Activated CD4-positive, alpha-beta T cell treated with anti-CD3 and anti-CD28 coated beads, Interleukin-2, amount 50 U/mL, for 24 hours (primary cell): ENCODE measurements around the gene DSTN.

Experiments
- DNase-seq, 2 donors: peaks; one replicate each; pipeline ENCODE4 v3.0.0-alpha.2; 2020; ENCODE audit warnings: low read depth in 1 of 2, low spot score in 1 of 2

DSTN gene

DNA sequence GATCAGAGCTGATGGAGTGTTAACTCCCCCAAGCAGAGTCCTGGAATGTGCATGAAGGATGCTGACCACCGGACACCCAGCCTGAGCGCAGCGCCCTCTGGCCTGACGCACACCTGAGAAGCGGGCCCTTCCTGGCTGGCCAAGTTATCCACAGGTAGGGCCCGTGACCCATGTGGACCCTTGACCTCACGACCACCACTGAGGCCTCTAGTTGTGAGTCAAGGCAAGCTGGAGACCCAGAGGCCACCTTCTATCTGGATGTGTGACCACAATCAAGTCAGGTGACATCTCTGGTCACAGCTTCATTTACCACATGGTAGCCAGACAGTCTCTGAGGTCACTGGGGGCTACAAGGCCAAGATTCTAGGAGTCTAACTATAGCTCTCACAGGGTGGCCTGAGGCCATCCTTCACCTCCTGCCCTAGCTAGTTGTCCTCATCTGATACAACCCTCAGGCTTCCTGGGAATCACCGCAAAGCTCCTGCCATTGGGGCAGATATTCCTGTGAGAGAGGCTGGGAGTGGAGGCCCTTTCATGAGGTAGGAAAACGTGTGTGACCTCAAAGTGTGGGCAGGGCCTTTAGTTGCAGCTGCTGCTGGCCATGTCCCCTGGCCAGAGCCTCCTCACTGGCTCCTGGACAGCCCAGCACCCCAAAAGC is 53.1 kb downstream of the DSTN start:
- DNase-seq = no peak

DNA sequence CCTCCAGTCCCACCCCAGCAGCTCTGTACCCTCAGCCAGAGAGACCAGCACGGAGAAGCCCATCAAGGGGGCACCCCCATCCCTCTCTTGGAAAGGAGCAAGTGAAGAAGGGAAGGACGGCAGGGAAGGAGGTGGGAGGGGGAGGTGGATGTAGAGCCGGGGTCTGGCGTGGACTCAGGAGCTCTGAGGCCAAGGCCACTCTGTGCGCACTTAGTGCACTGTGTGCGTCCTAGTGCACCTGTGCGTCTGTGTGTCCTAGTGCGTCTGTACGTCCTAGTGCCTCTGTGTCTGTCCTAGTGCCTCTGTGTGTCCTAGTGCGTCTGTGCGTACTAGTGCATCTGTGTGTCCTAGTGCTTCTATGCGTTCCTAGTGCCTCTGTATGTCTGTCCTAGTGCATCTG is 54.2 kb downstream of the DSTN start:
- DNase-seq = no peak

DNA sequence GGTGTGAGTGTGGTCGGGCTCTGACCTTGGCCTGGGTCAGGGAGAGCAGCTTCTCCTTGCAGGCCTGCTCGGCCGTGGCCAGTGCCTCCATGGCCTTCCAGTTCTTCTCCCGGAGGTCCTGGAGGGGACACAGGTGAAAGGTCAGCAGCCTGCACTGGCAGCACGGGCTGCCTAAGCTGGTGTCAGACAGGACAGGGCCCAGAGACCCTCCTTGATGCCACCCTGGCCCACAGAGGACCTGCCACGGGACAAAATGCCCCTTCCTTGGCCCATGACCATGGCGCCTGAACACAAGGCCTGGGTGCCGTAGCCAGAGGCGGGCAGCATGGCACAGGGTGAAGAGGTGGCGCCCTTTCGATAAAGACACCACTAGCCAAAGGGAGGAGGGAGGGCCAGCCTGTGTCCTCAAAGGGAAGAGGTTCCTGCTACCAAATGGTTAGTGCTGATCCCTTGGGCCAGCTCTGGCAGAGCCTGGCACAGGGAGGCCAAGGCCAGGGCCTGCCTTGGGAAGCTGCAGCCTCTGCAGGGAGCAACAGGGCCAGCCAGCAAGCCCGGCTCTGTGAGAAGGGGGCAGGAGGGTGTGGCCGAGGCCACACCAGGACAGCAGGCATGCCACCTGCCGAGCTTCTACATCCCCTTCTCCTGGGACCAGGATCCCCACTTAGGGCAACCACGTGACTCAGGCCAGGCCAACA is 54.8 kb downstream of the DSTN start:
- no peak for DNase-seq

DNA sequence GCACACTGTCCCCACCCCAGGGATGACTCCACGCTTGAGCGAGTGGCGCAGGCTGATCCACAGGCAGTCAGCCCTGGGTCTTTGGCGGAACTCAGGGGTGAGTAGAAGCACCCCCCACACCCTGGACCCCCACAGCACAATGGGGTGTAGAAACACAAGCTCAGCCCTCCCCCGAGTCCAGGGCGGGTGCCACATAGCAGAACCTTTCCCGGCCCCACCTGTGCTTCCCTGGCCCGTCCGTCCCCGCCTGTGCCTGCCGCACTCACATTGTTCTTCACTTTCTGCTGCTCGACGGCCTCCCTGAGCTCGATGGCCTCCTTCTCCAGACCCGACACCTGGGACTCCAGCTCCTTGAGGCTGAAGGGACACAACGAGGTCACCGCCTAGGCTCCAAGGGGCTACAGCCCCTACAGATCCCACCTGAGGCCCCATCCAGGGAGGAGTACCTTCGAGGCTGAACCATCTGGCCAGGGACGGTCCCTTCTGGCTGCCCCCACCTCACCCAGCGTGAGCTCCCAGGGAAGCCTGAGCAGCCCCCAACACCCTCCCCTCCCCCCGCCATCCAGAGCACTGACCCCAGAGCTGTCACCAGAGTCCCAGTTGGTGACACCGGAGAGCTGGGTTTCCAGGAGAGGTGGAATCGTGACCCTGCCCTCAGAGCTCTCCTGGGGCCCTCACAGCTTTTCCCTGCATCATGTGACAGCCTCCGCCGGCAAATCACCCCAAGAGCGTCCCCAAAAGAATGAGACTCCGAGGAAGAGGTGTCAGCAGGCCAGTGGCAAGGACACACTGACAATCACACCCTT is 55.6 kb downstream of the DSTN start:
- no peak for DNase-seq

DNA sequence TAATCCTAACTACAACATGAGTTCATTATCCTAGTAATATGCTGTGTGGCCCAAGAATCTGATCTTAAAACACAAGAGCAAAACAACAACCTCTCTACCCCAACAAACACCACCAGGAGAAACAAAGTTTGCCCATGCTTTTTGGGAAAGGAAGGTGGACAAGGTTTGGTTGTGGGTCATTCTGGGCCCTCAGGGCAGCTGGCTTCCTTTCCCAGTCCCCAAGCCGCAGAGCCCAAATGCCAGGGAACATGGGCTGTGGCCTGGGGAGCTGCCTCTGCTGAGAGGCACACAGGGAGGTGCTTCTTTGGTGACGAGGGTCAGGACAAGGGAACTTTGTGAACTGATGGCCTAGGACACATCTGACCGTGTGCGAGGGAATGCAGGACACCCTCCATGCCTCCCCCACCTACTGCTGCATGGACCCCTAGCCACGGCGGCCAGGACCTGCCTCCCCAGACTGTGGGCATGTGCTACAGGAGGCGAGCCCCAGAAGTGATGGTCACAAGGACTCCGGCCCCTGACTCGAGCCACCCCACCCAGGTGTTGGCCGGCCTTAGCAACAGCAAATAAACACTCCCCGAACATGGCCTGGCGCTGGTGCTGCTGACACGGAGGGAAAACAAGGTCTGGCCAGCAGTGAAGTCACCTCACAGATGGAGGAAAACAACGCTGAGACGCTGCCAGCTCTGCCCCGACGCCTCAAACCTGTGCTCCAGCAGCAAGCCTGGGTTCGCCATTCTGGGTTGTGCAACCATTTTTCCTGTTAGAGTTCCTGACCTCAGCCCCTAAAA is 56.5 kb downstream of the DSTN start:
- DNase-seq = no peak

DNA sequence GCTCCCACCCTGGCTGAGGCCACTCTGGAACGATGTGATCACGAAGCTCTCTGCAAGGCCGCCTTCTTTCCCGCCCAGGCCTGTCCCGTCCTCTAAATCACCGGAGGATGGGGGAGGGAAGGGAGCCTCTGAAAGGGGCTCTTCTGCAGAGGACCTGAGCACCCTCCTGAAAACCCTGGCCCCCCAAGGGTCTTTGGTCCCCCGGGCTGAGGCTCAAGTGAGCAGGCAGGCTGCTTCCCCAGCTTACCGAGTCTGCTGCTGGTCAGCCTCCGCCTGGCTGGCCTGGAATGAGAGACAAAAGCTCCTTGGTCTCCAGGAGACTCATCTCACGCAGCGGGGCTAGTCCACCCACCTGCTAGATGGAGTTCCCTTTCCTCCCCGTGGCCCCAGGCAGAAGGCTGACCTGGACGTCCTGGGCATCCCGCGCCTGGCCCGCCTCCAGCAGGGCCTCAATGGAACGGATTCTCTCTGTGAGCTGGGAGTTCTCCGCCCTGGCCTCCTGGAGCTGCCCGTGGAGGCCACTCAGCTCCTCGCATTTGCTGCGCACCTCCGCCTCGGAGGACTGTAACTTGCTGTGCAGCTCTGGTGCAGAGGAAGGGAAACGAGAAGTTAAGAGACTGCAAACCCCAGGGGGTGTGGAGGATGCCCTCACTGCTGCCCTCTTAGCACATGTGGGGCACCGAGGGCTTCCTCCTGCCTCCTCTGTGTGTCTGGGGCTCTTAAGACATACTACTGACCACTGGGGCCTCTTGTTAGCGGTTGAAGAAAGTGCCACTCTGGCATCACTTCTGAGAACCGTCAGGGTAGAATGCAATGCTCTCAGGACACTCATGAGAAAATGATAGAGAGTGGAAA is 57.5 kb downstream of the DSTN start:
- DNase-seq = no peak

DNA sequence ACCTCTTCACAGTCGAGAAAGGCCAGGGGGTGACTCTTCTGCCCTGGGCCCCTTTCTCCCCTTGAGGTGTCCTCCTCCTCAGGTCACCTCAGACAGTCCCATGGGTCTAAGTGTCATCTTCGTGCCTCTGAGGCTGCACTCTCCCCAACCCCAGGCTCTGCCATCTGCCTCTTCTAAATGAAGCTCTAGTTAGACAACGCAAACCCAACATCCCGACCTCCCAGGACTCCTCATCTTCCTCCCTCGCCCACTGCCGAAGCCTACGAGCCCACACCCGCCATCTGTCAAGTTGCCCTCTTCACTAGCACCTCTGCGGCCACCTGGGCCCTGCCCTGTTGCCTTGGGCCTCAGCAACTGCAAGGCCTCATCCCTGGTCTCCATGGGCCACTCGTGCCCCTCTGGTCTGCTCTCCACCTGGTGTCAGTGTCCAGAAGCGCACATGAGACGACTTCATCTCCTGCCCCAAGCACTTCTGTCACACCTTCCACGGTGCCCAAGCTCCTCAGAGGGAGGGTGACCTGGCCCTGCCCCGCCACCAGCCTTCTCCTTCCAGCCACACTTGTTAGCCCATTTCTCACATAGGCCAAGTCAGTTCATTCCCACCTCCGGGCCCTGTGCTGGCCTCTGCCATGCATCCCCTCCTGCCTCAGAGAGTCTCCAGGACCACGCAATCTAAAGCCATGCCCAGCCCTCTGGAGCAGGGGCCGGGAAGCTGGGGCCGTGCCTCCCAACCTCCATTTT is 58.4 kb downstream of the DSTN start:
- no peak for DNase-seq

DNA sequence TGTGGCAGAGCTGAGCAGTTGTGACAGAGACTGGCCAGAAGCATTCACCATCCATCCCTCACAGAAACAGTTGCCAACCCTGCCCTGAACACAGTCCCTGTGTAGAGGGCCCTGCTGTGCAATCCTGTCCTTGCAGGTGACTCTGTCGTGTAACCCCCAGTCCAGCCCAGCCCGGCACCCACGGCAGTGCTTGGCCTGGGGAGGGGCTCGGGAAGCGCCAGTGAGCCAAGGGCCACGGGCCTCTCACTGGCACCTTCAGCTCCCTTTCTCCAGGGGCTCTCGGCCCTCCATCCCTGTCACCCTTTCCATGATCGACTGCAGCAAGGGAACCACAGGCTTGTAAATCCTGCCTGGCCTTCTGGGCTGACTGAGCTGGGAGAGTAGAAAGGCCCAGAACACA is 59.1 kb downstream of the DSTN start:
- no peak for DNase-seq

DNA sequence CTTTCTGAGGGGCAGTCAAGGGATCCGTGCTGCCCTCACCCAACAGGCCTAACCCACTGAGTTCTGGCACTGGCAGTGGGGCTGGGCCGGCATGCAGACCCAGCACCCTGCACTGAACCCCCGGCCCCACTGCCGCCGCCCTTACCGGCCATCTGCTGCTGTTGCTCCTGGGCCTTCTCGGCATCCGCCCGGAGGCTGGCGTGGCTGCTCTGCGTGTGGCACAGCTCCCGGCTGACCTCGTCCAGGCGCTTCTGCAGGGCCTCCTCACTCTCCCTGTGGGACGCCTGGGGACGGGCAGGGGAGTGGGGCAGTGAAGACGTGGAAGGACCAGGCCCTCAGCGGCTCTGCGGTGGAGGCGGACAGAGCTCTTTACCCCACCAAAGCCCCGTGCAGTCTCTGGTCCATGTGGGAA is 59.8 kb downstream of the DSTN start:
- DNase-seq = no peak

DNA sequence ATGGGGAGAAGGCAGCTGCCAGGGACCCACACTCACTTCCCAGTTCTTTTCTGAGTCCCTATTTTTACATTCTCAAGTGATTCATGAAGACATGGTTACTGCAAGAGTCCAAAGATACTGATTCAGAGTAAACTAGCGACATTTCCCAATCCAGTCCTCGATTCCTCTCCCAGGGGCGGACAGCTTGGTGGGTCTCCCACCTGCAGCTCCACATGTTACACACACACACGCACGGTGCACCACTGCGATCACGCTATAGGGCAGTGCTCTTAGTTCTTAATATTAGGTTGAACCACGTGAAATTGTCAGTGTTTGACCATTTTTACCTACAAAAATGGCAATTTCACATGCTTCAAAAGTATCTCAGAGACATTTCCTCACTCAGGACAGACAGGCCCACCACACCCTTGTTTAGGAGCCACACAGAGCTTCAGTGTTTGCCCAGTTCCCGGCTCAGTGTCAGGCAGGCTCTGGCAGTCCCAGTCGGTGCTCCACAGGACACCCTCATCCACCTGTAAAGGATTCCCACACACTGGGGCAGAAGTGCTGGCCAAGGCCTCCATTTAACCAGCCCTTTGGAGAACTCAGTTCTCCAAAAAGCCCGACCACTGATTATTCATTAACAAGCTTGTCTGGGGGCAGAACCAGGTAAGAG is 60.4 kb downstream of the DSTN start:
- no peak for DNase-seq

DNA sequence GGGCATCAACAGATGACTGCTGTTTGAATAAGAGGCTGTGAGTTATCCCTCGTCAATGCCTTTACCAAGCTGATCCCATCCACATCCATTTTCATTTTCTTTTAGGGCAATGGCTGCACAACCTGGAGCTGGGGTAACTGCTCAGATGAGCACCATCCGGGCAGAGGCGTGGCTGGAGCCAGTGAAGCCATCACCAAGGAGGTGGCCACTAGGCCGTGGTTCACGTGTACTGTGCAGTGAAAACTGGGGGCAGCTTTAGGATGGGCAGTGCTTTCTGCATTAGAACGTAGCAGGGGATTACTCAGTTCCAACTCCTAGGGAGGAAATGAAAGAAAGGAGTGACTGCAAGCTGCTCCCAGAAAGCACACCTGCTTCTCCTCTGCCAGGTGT is 60.9 kb downstream of the DSTN start:
- no peak for DNase-seq

DNA sequence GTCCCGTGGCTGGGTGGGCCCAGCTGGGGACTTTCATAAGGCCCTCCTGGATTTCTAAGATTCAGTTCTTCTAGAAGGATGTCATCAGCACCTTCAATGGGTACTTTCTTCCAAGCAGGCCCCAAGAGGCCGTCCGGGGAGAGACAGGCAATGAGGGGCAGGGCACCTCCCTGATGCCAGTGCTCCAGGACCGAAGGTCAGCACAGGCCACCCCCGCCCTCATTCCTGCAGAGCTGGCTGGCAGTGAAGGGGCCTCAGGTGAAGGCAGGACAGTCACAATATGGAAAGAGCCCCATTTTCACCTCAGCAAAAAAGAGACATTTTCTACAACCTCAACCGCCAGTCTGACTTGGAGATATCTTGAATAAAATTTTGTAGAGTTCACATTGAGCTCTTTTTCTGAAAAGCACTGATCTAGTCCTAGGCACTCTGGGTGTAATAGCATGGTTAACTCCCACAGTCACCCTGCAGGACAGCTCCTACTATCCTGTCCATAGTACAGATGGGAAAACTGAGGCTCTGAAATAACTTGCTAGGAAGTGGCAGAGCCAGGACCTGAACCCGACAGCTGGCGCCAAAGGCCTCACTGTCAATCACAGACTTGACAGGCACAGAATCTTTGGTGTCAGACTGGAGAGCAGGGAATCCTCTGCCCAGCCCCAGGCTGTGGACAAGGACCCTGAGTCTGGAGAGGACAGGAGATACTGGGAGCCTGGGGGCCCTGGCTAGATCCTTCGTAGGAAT is 61.9 kb downstream of the DSTN start:
- no peak for DNase-seq

DNA sequence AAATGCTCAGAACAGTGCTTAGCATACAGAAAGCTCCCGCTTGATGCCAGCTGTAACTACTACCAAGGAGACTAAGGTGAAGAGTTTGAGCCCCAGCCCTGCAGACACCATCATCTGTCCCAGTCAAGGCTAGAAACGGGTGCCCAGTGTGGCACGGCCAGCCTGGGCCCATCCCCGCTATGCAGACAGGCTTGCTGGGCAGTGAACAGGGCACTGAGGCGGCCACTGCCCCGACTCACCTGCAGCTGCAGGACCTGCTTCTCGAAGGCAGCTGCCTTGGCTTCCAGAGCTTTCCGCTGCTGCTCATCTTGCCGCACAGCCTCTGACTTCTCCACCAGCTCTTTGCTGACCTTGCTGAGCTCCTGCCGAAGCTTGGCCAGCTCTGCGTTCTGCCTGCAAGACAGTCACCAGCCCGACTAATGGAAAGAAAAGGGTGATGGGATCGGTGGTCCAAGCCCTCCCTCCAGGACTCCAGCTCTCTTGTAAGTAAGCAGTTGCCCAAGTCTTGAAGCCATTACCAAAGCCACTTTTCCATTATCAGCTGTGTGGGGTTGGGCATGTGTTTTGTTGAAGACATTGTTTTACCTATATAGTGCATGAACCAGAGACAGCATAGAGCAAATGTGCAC is 63.5 kb downstream of the DSTN start:
- no peak for DNase-seq

DNA sequence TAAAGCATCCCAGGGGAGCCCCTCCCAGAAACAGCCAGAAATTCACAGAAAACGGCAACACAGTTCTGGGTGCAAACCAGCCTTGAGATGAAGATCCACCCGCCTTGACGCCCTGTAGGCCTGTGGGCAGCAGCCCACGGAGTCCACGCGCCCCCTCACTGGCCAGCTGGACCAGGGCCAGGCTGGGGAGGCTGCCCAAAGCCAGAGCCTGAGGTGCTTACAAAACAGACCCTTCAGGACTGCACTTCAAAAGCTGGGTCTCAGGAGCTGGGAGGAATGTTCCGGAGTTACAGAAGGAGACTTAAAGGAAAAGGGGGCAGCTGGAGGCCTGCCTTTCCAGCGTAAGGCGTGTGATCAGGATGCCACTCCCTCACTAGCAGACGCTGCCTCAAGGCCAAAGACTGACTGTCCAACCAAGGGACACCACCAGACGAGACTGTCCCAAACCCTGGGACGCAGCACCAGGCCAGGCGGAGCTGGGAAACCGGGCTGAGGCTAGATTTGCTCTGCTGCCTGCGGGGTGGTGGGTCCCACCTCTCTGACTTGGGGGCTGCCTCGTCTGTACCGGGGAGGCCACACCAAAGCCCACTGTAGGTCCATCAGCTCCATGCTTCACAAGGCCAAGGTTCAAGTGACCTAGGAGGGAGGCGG is 64.1 kb downstream of the DSTN start:
- no peak for DNase-seq

DNA sequence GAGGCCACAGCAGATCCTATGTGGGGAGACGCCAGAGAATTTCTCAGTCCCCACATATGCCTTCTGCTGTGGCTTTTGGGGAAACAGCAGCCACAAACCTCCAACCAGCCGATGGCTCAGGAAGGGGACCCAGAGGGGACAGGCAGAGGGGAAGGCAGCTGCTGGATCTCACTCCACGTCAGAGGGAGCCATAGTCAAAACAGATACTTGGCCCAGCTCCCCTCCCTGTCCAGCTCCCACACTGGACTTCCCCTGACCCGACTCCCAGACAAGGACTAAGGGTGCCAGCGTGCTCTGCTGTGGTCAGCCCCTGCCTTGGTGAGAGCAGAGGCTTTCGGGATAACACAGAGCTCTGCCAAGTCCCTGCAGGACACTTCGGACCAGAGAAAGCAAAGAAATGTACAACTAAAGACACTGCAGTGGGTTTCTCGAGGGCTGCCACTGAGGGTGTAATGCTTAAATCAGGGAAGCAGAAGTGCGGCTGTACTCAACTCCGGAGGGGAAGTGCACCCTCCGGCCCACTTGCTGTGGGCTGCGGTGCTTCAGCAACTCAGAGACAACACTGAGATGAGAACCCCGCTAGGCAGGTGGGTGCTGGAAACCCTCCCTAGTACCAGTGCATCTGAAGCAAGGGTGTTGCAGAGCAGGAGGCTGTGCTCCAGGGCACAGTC is 64.9 kb downstream of the DSTN start:
- DNase-seq = no peak

DNA sequence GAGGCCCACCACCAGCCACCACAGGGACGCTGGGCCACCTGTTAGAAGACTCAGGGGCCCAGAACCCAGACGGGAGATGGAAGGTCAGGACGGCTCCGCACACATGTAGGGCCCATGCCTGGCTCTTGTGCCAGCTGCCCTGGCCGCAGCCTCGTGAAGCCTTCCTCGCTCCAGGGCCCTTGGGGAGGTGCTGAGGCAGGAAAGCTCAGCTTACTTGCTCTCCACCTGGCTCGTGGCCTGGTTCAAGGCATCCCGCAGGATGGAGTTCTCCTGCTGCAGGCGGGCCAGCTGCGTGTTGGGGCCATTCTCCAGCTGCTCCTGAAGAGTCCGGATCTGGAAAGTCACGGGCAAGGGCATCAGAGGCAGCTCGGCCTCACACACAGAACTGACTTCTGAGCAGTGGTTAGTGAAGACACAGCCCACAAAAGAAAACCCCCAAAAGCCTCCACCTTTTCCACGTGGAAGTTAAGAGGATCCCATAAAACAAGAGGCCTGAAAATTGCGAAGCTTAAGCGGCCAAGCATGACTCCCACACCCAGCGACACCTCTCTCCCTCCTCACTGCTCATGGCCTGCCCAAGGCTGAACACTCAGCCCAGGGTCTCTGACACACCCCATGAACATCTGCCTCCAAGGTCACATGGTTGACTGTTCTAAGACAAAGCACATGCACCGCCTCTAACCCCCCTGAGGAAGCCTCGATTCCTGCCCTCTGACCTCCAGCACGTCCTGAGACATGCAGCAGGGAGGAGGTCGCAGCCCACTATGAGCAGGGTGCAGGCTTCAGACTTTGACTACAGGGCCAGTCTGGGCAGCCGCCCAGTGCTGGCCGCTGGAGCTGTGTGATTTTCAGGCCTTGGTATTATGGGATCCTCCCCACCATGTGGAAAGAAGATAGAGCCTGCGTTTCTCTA is 65.7 kb downstream of the DSTN start:
- DNase-seq = no peak
